HG03280 (cell line): ENCODE results near the gene PCA3.

Experiments used
- ATAC-seq: cut with Tn5 transposase; IDR thresholded peaks from one replicate; pipeline ENCODE4 v1.9.1; 2021; ENCODE audit warnings: mild to moderate bottlenecking, moderate library complexity; ENCODE audit not compliant: unreplicated experiment

The PCA3 gene

DNA sequence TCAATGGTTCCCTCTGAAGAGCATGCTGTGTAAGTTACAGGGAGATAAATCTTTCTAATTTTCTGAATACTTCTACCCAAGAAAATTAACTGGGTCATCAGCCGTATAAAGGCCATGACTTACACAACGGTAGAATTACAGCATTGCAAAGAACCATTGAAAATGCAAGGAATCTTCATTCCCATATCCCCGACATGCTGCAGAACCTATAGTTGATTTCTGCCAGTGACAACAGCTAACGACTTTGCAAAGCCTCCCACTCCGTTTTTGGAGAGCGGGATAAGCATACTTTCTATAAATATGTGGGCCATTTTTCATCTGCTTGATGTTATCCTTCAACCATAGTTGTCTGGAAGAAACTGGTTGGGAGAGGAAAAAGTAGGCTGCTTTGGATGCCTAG is 56.2 kb downstream of the PCA3 start:
- no peak for ATAC-seq

DNA sequence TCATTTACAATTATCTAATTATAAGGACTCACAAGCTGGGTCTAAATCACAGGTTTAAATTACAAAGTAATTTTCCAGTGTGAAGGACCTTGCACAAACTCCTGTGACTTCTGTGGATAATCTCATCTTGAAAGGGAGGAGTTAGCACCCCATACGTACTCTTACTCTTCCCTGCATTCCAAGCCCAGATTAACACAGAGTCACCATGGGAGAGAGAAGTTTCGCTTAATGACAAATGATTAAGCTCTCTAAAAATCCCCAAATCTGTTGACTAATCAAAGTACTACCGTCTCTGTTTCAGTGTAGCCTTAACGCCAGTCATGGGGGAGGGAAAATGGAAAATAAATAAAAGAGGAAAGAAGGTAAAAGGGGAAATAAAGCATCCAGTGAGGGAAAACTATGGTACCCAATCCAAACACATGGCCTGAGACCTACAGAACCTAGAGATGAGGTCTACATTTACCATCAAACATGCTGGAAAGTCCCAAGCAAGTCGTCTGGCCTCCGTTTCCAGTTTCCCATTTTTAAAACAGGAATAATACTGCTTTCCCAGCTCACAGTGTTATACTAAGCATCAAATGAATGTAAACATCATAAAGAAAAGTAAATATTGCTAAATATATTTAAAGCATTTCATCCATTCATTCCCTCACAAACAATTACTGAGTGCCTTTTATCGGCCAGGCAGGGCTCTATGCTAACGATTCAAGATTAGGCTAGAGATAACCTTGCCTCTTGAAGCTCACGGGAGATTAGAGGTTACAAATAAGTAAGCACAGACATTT is 63.2 kb downstream of the PCA3 start:
- ATAC-seq, result no peak

DNA sequence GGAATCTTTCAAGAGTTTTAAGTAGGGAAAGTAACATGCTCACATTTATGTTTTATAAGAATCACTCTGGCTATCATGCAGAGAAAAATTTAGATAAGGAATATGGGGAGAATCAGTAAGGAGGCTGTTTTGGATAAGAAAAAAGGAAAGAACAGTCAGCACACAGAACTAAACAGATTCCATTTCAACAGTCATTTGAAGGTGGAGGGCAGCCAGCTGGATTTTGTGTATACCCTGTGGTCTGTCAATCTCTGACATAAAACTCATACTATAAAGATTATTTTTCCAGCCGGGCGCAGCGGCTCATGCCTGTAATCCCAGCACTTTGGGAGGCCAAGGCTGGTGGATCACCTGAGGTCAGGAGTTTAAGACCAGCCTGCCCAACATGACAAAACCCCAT is 64.2 kb downstream of the PCA3 start:
- ATAC-seq, result no peak

DNA sequence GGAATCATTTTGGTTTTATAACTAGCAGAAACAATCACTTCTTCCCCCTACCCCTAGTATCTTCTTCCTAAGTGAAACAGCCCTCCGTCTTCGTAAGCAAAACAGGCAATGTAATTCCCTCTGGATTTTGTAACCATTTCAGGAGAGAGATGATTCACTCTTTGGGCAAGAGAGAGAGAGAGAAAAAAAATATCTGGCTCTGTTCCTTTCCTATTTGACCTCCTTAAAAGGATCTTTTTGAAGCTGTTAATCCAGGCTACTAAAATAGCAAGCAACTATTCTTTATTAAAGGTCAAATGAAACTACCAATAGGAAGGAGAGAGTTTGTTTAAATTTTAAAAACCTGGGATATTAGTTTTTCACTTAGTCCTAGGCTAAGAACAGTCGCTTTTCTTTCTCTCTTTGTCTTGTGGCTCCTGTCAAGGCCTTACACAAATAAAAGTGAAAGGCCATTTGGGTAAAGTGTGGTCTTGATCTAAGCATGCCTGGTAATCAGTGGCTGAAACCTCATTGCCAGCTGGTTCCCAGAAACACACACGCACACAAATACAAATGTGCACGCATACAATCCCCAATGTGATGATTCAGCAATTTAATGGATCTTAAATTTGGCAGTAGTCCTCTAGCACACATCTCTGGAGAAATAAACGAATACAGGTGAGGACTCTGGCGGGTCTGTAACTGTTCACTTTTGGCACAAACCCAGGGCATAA is 71.5 kb downstream of the PCA3 start:
- ATAC-seq, result no peak
